GM12878 (cell line): ENCODE measurements around the gene FANCE. TPM values are rescaled to one million over a fixed set of nuclear protein-coding genes. Genes with fewer than 3 reads are reported as not detected.

Experiments used
- ATAC-seq: fragments of 200-7000 bp; cut with Tn5 transposase; 3 replicates; pipeline ENCODE4 v1.9.1; 2020; ENCODE audit warnings: mild to moderate bottlenecking, moderate library complexity
- BruUV-seq: library from RNA; stranded (reverse); fragments of 400-500 nt; replicated peaks from 2 replicates; lab custom pipeline; 2021; lab: Mats Ljungman, UMichigan
- CTCF ChIA-PET: fragments of 300-600 bp; sonication (Branson Sonifier 250); formaldehyde crosslinking; extraction: SDS; loops from one replicate; lab custom pipeline; 2021; ENCODE audit warnings: inconsistent platforms; lab: Yijun Ruan, JAX
- POLR2A ChIA-PET: fragments of 350-600 bp; formaldehyde crosslinking; extraction: SDS; loops from one replicate; lab custom pipeline; 2021; ENCODE audit warnings: inconsistent platforms; lab: Charles Lee
- RAD21 ChIA-PET: fragments of 300-600 bp; sonication (Branson Sonifier 250); formaldehyde crosslinking; loops from one replicate; lab custom pipeline; 2023; ENCODE audit warnings: antibody characterized with exemption; ENCODE audit not compliant: unreplicated experiment; lab: Charles Lee
- SMC1A ChIA-PET: fragments of 300-600 bp; sonication (Branson Sonifier 250); formaldehyde crosslinking; loops from one replicate; lab custom pipeline; 2023; ENCODE audit not compliant: unreplicated experiment, uncharacterized antibody; lab: Charles Lee
- DNase-seq: peaks from one replicate; pipeline ENCODE4 v3.0.0-alpha.2; 2011; ENCODE audit warnings: low read depth, low spot score
- FAIRE-seq: peaks from 3 replicates; lab custom pipeline; 2011; peaks lifted over from hg19 to GRCh38; lab: Jason Lieb, UNC
- H2AFZ ChIP-seq: 2 replicates; pipeline ENCODE4 v1.6.0; 2011; ENCODE audit warnings: low read depth, low read length, control low read depth; ENCODE audit not compliant: control insufficient read depth
- H3K27ac ChIP-seq: 2 replicates; pipeline ENCODE4 v1.5.1; 2011; ENCODE audit warnings: control low read depth; ENCODE audit not compliant: control insufficient read depth, insufficient read depth
- H3K27me3 ChIP-seq, 2 experiments: replicated peaks in 1 of 2; 2 replicates each; pipeline versions ENCODE4 v1.6.0 to v1.6.1; 2011; ENCODE audit warnings: low read length in 1 of 2; ENCODE audit not compliant: control insufficient read depth in 2 of 2, insufficient read depth in 2 of 2
- H3K36me3 ChIP-seq, 2 experiments: 2 replicates each; pipeline ENCODE4 v1.5.1; 2011; ENCODE audit warnings: low read length in 1 of 2; ENCODE audit not compliant: control insufficient read depth in 2 of 2, insufficient read depth in 2 of 2
- H3K4me1 ChIP-seq: 2 replicates; pipeline ENCODE4 v1.6.1; 2011; ENCODE audit warnings: mild to moderate bottlenecking, low read length, moderate library complexity, mixed read lengths; ENCODE audit not compliant: control insufficient read depth, insufficient read depth
- H3K4me2 ChIP-seq: 2 replicates; pipeline ENCODE4 v1.6.0; 2011; ENCODE audit warnings: control low read depth; ENCODE audit not compliant: control insufficient read depth, insufficient read depth
- H3K4me3 ChIP-seq: fragments of 200-600 bp; sonication (generic); 2 replicates; pipeline ENCODE4 v1.5.1; 2016
- H3K79me2 ChIP-seq: 2 replicates; pipeline ENCODE4 v1.6.0; 2011; ENCODE audit warnings: low read length; ENCODE audit not compliant: control insufficient read depth, insufficient read depth
- H3K9ac ChIP-seq: 2 replicates; pipeline ENCODE4 v1.8.0; 2011; ENCODE audit warnings: low read length, control low read depth, mixed read lengths; ENCODE audit not compliant: control insufficient read depth, insufficient read depth
- H3K9me3 ChIP-seq: replicated peaks from 3 replicates; pipeline ENCODE4 v1.5.1; 2011; ENCODE audit warnings: mild to moderate bottlenecking, low read length; ENCODE audit not compliant: control insufficient read depth, insufficient read depth
- H4K20me1 ChIP-seq: 2 replicates; pipeline ENCODE4 v1.6.0; 2011; ENCODE audit not compliant: control insufficient read depth, insufficient read depth
- SRF ChIP-seq, 2 experiments: IDR thresholded peaks; 2 replicates each; pipeline ENCODE4 v1.6.1; 2011; ENCODE audit warnings: low read depth in 2 of 2, low read length in 2 of 2, mild to moderate bottlenecking in 1 of 2, moderate library complexity in 1 of 2
- WGBS: methylation state at CpG from one replicate; pipeline ENCODE4 v1.1.6; 2016; ENCODE audit warnings: low lambda C conversion rate; ENCODE audit not compliant: insufficient replicate concordance, insufficient coverage; ENCODE audit errors: missing lambda C conversion rate; 5-methylcytosine and 5-hydroxymethylcytosine counted together
- in situ Hi-C: fragments of 300-500 bp; cut with MboI; formaldehyde crosslinking; loops from 9 replicates; pipeline ENCODE4 v1.14.3; 2018; ENCODE audit warnings: mixed read lengths
- intact Hi-C: fragments of 100-400 bp; cut with micrococcal nuclease; formaldehyde crosslinking; loops from one replicate; pipeline ENCODE4 v1.14.2; 2022; ENCODE audit not compliant: unreplicated experiment
- polyA plus RNA-seq, 11 experiments: library from polyadenylated mRNA; depleted of rRNA in 4 of 11; unstranded in 6 of 11; stranded (reverse) in 5 of 11; fragments of >200 nt; fragmentation: Nextera tagmentation in 4 of 11; fragmentation: Illumina TruSeq in 1 of 11; extraction: Ambion mirVana in 4 of 11; extraction: Trizol in 1 of 11; gene quantifications; 1 replicate in 1 of 11; 2 replicates in 10 of 11; pipeline versions ENCODE4 v1.2.1 to v1.2.3, GENCODE V29; 2011 to 2016; ENCODE audit warnings: inconsistent platforms in 2 of 11, missing spikeins in 2 of 11, low read depth in 1 of 11
- total RNA-seq, 4 experiments: library from RNA; depleted of rRNA in 3 of 4; stranded (reverse); fragments of >200 nt in 3 of 4; fragmentation: Illumina TruSeq in 1 of 4; extraction: Trizol in 1 of 4; gene quantifications; 2 replicates each; pipeline versions ENCODE4 v1.2.1 to v1.2.3, GENCODE V29; 2013 to 2021
- TF ChIP-seq, protein P1 (sequence below): fragments of 150-350 bp; IDR thresholded peaks from 2 replicates; pipeline ENCODE4 v1.6.1; 2016; ENCODE audit warnings: low read depth, low read length

Gene FANCE
- total and polyA plus RNA-seq, 10 of the 15 experiments (the other 5 are each of a cell fraction or from before 2014, with no cell fraction given) = 3.0 to 13.3 (median 8.1) TPM

DNA sequence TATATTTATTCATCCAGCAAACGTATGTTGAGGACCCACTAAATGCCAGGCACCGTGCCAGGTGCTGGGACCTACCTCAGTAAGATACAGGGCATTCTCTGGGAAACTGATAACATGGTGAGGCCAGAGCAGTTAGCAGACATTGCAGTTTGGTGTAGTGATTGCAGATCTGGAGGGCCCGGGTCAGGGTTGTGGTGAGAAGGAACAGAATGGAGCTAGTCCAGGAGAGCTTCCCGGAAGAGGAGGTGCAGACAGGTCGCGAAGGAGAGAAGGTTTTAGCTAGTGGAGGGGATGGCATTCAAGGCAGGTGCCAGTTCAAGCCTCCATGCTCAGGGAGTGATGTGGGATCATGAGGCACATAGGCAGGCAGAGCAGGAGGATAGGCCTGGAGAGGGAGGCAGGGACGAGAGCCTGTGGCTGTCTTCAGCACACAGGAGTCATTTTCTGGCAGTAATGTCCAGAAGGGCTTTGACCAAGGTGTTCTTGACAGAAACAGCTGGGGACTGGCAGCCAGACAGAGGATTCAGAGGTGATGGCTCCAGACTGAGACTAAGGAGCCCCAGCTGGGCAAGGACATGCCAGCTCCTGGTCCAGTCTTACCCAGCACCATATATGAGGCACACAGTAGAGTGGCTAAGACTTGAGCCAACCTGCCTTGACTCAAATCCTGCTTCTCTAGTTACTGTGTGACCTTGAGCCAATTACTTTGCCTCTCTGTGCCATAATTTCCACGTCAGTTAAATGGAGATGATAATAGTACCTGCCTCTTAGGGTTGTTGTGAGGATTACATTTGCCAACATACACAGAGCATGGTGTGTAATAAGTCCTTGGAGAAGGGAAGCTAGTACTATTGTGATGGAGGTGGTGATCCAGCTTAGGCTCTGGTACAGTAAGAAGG, 48.3 kb upstream of the FANCE start:
- in situ Hi-C loops = no loop called here
- RAD21 ChIA-PET = interaction anchor here (1.2 kb wide), 1 partner anchor 61 kb away, joined by 4 read pairs; the partner anchor contains the start of gene PPARD
- no peak for ATAC-seq

More for the DNA sequence above, 48.3 kb upstream of the FANCE start:
- H3K4me3 ChIP-seq = no peak overlapping the region
- 92% methylated on average over 8 of the region's 8 CpGs for WGBS
- POLR2A ChIA-PET = no interaction called here
- no peaks in the 10 kb centered on the region for H3K79me2 ChIP-seq
- peaks cover 23% of the 10 kb centered on the region for H3K4me1 ChIP-seq
- no peak for TF ChIP-seq SRF (IDR thresholded peaks at IDR 0.05; ENCODE audit: low read depth in 2 of 2, low read length in 2 of 2)
- TF ChIP-seq, protein P1, sequence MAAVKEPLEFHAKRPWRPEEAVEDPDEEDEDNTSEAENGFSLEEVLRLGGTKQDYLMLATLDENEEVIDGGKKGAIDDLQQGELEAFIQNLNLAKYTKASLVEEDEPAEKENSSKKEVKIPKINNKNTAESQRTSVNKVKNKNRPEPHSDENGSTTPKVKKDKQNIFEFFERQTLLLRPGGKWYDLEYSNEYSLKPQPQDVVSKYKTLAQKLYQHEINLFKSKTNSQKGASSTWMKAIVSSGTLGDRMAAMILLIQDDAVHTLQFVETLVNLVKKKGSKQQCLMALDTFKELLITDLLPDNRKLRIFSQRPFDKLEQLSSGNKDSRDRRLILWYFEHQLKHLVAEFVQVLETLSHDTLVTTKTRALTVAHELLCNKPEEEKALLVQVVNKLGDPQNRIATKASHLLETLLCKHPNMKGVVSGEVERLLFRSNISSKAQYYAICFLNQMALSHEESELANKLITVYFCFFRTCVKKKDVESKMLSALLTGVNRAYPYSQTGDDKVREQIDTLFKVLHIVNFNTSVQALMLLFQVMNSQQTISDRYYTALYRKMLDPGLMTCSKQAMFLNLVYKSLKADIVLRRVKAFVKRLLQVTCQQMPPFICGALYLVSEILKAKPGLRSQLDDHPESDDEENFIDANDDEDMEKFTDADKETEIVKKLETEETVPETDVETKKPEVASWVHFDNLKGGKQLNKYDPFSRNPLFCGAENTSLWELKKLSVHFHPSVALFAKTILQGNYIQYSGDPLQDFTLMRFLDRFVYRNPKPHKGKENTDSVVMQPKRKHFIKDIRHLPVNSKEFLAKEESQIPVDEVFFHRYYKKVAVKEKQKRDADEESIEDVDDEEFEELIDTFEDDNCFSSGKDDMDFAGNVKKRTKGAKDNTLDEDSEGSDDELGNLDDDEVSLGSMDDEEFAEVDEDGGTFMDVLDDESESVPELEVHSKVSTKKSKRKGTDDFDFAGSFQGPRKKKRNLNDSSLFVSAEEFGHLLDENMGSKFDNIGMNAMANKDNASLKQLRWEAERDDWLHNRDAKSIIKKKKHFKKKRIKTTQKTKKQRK = no peak
- TF ChIP-seq, all 136 proteins: peak for 0
- no peak overlapping the region for H3K9ac ChIP-seq
- H2AFZ ChIP-seq = no peak overlapping the region
- H3K27ac ChIP-seq = no peak overlapping the region
- H3K27me3 ChIP-seq = no peaks in the 10 kb centered on the region
- no peak overlapping the region for H3K4me2 ChIP-seq
- SMC1A ChIA-PET = interaction anchor here (1.0 kb wide), 1 partner anchor 10 kb away, joined by 3 read pairs; no protein-coding TSS in a partner anchor
- BruUV-seq = no TSS peak
- no peak for DNase-seq
- intact Hi-C loops = loop anchor here (2.0 kb wide), 1 partner anchor 61 kb away; the partner anchor contains the start of gene PPARD
- H3K9me3 ChIP-seq = no peaks in the 10 kb centered on the region
- CTCF ChIA-PET = interaction anchor here (1.1 kb wide), 1 partner anchor 45 kb away, joined by 4 read pairs; no protein-coding TSS in a partner anchor
- H4K20me1 ChIP-seq = no peaks in the 10 kb centered on the region; the same call in 1 of the 2 replicates
- H3K36me3 ChIP-seq = no peaks in the 10 kb centered on the region; a peak in 1 of 4 replicates
- no peak for FAIRE-seq
